HL-60 (cell line): ENCODE measurements around the gene CRTC1.

Source experiments
- DNase-seq, 2 experiments: peaks; one replicate each; pipeline ENCODE4 v3.0.0-alpha.2; 2010 to 2020; ENCODE audit warnings: low read depth in 1 of 2, low spot score in 1 of 2
- H3K27ac ChIP-seq: fragments of 250-450 bp; sonication (Bioruptor Pico); replicated peaks from 2 replicates; pipeline ENCODE4 v1.5.1; 2020; ENCODE audit warnings: mild to moderate bottlenecking, moderate library complexity
- H3K27me3 ChIP-seq: fragments of 250-450 bp; sonication (Bioruptor Pico); 2 replicates; pipeline ENCODE4 v1.5.1; 2021; ENCODE audit warnings: mild to moderate bottlenecking, moderate library complexity; ENCODE audit not compliant: insufficient read depth, poor library complexity, severe bottlenecking
- H3K4me3 ChIP-seq: replicated peaks from 2 replicates; pipeline ENCODE4 v1.5.1; 2011; ENCODE audit warnings: mild to moderate bottlenecking, control low read depth, low read length; ENCODE audit not compliant: insufficient read depth
- GABPA ChIP-seq: IDR thresholded peaks from 2 replicates; pipeline ENCODE4 v1.6.1; 2012; ENCODE audit warnings: low read depth
- POLR2AphosphoS5 ChIP-seq: IDR thresholded peaks from 2 replicates; pipeline ENCODE4 v1.6.1; 2012; ENCODE audit warnings: low read depth
- SPI1 ChIP-seq: IDR thresholded peaks from 2 replicates; pipeline ENCODE4 v1.6.1; 2012; ENCODE audit warnings: low read depth, mild to moderate bottlenecking, borderline replicate concordance
- TF ChIP-seq, protein P1 (sequence below): IDR thresholded peaks from one replicate; pipeline ENCODE4 v1.5.1; 2011; ENCODE audit warnings: low read length, control low read depth, inconsistent platforms; ENCODE audit not compliant: insufficient read depth
- TF ChIP-seq, protein P2 (sequence below): IDR thresholded peaks from 2 replicates; pipeline ENCODE4 v1.6.1; 2012; ENCODE audit warnings: low read depth; ENCODE audit not compliant: insufficient replicate concordance

The CRTC1 gene

DNA sequence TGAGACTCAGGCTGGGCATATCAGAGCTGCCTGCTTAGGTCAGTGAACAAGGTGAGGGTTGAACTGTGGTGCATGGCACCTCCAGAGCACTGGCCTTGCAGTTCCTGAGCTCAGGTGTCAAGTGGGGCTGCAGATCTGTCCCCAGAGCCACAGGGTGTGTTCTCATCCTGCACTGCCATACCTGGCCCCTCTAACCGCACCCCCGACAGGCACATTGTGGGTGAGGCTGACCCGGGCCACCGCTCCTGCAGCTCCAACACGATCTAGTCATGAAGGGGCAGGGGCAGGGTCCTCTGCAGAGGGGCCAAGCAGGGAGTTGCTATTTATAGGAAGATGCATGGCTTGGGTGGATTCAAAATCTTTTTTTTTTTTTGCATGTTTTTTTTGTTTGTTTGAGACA, 16.7 kb upstream of the CRTC1 start:
- no peak overlapping the region for H3K27ac ChIP-seq
- H3K27me3 ChIP-seq, result no peaks in the 10 kb centered on the region
- DNase-seq, result no peak
- TF ChIP-seq SPI1 (no peak), GABPA (no peak)
- H3K4me3 ChIP-seq, result no peak overlapping the region

DNA sequence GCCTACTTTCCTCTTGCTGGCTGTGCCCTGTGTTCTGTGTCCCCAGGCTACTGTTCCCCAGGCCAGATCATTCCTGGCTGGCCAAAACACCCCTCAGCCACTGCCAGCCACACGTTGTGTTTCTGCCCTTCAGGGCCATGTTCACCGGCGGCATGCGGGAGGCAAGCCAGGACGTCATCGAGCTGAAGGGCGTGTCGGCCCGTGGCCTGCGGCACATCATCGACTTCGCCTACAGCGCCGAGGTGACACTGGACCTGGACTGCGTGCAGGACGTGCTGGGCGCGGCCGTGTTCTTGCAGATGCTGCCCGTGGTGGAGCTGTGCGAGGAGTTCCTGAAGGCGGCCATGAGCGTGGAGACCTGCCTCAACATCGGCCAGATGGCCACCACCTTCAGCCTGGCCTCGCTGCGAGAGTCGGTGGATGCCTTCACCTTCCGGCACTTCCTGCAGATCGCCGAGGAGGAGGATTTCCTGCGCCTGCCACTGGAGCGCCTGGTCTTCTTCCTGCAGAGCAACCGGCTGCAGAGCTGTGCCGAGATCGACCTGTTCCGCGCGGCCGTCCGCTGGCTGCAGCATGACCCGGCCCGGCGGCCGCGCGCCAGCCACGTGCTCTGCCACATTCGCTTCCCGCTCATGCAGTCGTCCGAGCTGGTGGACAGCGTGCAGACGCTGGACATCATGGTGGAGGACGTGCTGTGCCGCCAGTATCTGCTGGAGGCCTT, 15.8 kb upstream of the CRTC1 start:
- Histone ChIP-seq H3K4me3 (no peak overlapping the region), H3K27me3 (no peaks in the 10 kb centered on the region), H3K27ac (no peak overlapping the region)
- DNase-seq, result no peak
- TF ChIP-seq, protein P1, sequence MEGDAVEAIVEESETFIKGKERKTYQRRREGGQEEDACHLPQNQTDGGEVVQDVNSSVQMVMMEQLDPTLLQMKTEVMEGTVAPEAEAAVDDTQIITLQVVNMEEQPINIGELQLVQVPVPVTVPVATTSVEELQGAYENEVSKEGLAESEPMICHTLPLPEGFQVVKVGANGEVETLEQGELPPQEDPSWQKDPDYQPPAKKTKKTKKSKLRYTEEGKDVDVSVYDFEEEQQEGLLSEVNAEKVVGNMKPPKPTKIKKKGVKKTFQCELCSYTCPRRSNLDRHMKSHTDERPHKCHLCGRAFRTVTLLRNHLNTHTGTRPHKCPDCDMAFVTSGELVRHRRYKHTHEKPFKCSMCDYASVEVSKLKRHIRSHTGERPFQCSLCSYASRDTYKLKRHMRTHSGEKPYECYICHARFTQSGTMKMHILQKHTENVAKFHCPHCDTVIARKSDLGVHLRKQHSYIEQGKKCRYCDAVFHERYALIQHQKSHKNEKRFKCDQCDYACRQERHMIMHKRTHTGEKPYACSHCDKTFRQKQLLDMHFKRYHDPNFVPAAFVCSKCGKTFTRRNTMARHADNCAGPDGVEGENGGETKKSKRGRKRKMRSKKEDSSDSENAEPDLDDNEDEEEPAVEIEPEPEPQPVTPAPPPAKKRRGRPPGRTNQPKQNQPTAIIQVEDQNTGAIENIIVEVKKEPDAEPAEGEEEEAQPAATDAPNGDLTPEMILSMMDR, result no peak
- no peak for TF ChIP-seq SPI1
- no peak for TF ChIP-seq POLR2AphosphoS5
- TF ChIP-seq, protein P2, sequence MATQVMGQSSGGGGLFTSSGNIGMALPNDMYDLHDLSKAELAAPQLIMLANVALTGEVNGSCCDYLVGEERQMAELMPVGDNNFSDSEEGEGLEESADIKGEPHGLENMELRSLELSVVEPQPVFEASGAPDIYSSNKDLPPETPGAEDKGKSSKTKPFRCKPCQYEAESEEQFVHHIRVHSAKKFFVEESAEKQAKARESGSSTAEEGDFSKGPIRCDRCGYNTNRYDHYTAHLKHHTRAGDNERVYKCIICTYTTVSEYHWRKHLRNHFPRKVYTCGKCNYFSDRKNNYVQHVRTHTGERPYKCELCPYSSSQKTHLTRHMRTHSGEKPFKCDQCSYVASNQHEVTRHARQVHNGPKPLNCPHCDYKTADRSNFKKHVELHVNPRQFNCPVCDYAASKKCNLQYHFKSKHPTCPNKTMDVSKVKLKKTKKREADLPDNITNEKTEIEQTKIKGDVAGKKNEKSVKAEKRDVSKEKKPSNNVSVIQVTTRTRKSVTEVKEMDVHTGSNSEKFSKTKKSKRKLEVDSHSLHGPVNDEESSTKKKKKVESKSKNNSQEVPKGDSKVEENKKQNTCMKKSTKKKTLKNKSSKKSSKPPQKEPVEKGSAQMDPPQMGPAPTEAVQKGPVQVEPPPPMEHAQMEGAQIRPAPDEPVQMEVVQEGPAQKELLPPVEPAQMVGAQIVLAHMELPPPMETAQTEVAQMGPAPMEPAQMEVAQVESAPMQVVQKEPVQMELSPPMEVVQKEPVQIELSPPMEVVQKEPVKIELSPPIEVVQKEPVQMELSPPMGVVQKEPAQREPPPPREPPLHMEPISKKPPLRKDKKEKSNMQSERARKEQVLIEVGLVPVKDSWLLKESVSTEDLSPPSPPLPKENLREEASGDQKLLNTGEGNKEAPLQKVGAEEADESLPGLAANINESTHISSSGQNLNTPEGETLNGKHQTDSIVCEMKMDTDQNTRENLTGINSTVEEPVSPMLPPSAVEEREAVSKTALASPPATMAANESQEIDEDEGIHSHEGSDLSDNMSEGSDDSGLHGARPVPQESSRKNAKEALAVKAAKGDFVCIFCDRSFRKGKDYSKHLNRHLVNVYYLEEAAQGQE, result no peak
- no peak for TF ChIP-seq GABPA

DNA sequence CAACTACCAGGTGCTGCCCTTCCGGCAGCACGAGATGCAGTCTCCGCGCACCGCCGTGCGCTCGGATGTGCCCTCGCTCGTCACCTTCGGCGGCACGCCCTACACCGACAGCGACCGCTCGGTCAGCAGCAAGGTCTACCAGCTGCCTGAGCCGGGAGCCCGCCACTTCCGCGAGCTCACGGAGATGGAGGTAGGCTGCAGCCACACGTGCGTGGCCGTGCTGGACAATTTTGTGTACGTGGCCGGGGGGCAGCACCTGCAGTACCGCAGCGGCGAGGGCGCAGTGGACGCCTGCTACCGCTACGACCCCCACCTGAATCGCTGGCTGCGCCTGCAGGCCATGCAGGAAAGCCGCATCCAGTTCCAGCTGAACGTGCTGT, 15.2 kb upstream of the CRTC1 start:
- no peak overlapping the region for H3K27ac ChIP-seq
- no peak for DNase-seq
- TF ChIP-seq SPI1 (no peak), POLR2AphosphoS5 (no peak), GABPA (no peak)
- TF ChIP-seq, protein P1, result no peak
- TF ChIP-seq, protein P2, result no peak
- H3K27me3 ChIP-seq, result no peaks in the 10 kb centered on the region
- H3K4me3 ChIP-seq, result no peak overlapping the region

DNA sequence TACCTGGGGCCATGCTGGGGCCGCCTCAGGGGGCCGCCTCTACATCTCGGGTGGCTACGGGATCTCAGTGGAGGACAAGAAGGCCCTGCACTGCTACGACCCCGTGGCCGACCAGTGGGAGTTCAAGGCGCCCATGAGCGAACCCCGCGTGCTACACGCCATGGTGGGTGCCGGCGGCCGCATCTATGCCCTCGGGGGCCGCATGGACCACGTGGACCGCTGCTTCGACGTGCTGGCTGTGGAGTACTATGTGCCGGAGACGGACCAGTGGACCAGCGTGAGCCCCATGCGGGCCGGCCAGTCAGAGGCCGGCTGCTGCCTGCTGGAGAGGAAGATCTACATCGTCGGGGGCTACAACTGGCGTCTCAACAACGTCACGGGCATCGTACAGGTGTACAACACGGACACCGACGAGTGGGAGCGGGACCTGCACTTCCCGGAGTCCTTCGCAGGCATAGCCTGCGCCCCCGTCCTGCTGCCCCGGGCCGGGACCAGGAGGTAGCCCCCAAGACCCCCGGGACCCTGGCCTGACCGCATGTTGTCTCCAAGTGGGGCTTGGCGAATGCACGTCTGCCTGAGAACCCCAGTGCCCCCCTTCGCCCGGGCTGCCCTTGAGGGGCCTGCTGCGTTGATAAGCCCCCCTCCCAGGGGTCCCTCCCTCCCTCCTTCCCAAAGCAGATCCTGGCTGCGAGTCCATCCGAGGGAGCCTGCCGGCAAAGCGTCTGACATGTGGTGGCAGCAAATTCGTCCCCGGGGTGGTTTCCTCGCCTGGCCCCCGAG, 14.5 kb upstream of the CRTC1 start:
- Histone ChIP-seq H3K27me3 (no peaks in the 10 kb centered on the region), H3K27ac (no peak overlapping the region), H3K4me3 (no peak overlapping the region)
- TF ChIP-seq, protein P2, result no peak
- TF ChIP-seq SPI1 (no peak), GABPA (no peak), POLR2AphosphoS5 (no peak)
- TF ChIP-seq, protein P1, result no peak
- DNase-seq, result no peak
